ENCODE data around the gene ZNF268.
"Not testable (repeated sequence)": the region's sequence is repeated elsewhere in the genome, so short reads cannot be mapped to it uniquely, and the experiment has no call there.

The ZNF268 gene

DNA sequence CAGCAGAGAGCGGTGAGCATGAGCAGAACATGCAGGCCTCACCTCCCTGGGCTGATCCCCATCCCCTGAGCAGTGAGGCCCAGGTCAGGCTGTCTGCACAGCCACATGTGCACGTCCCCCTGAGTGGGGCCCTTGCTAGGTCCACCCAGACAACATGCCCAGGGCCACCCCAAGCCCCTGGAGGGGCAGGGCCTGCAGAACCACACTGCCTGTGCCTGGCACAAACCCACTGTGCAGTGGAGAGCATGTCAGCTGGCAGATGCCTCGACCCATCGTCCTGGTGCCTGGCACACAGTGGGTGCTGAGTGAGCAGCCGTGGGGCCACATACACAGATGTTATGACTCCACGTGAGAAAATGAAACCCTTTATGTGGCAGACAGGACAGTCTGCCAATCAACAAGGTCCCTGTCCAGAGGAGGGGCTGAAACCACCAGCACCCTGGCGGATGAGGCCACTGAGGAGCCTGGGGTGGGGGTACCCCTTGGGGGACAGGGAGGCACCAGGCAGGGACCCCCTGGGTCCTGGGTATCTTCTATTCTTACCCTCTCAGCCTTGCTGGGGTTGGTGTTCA, 46.1 kb downstream of the ZNF268 start:
- no peak for DNase-seq

DNA sequence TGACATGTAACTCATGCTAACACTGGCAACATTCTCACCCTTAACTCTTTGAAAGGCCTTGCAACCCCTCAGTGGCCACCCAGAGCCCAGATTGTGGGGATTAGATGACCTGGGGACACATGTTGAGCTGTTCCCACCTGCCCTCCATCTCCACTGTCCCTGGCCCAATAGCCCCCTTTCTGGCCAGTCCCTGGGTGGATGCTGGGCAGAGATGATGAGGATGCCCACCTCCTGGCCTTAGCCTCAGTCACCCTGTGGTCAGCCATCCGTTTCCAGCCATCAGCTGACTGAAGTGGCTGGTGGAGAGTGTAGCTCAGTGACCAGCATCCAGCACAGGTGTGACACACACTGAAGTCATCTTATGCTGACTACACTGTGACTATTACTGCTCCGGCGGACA, 49.7 kb downstream of the ZNF268 start:
- no peak for DNase-seq

GRCh38 chr12:133233006-133233405, 51.7 kb downstream of the ZNF268 start:
- no peak for DNase-seq

DNA sequence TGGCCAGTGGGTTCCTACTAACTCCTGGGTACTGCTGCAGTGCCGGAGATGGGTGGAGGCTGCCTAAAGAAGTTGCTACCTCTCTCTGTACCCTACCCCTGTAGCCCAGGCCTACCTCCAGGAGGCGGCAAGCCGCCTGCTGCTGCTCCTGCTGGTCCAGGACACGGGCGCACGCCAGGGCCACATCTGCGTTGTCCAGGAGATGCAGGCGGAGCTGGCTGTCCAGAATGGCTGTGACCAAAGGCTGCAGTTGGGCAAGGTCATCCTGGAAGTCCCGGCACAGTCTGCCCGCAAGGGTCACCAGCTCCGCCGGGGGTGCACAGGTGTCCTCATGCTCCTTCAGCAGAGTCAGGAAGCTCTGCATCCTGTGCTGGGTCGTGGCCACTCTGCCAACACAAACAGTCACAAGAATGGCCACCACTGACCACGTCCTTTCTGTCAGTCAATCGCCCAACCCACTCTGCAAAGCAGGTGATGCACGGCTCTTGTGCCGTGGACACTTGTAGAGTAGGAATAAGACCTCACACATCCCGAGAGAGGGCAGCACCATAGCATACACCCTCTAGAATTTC, 52.8 kb downstream of the ZNF268 start:
- no peak for DNase-seq

- no peak for DNase-seq
Measured at GRCh38 chr12:133234971-133235370, 53.7 kb downstream of the ZNF268 start.

DNA sequence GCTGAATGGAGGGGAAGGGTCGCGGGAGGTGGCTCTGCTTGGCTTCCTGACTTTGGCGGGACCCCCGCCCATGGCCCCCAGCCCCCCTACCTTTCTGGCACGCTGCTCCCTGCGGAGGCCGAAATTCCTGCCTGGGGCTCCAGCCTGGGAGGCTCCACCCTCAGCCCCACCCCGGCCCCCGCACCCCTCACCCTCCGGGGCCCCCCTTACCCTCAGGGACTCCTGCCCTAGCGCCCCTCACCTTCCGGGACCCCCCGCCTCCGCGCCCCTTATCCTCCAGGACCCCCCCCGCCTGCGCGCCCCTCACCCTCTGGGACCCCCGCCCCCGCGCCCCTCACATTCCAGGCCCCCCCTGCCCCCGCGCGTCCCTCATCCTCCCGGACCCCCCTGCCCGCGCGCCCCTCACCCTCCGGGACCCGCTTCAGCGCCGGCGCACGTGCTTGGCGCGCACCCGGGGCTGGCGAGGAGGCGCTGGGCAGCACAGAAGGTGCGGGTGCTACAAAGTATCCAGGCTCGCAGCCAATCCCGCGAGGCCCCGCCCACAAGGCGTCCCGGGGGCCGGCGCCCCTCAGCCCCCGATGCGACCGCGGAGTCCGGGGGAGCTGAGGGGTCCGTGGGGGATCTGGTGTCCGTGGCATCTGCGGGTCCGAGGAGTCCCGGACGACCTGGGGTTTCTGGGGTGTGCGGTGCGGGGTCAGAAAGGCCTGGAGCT, 54.3 kb downstream of the ZNF268 start, which contains the start of gene ANHX:
Gene ANHX (minus strand): TSS at position 477 of the 712 bp plus-strand sequence. CDS start 1,521 bp downstream, outside the sequence.
- no peak for DNase-seq

- DNase-seq: no peak
Measured at GRCh38 chr12:133236144-133236543, 54.8 kb downstream of the ZNF268 start.

DNA sequence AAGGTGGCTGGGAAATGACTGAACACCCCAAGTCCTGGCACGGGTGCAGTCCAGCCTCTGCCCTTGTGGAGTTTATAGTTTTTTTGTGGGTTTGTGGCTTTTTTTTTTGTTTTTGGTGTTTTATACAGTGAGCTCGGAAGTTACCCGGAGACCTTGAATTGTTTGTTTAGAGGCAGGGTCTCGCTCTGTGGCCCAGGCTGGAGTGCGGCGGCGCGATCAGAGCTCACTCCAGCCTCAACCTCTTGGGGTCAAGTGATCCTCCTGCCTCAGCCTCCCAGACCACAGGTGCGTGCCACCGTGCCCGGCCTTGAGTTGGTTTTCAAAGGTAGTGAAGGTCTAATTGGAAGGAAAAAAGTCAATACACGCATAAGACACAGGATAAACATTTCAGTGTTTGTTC, 55.3 kb downstream of the ZNF268 start:
- DNase-seq: no peak

GRCh38 chr12:133251732-133252131, 70.4 kb downstream of the ZNF268 start:
- no peak for DNase-seq

- not testable (repeated sequence) for DNase-seq
Measured at GRCh38 chr12:133255833-133256232, 74.5 kb downstream of the ZNF268 start.

GRCh38 chr12:133256321-133256720, 75.0 kb downstream of the ZNF268 start:
- DNase-seq: no peak

DNA sequence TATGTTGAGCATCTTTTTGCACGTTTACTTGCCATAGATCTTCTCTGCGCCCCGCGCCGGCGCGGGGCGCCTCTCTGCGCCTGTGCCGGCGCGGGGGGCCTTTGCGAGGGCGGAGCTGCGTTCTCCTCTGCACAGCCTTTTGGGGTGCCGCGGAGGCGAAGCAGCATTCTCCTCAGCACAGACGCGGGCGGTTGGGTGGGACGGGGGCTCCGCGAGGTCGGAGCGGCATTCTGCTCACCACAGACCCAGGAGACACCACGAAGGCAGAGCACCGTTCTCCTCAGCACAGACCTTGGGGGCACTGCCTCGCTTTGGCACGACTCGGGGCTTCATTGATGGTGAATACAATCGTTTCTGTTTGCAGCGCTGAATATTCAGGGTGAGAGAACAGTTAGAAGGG, 82.9 kb downstream of the ZNF268 start:
- DNase-seq: no peak
